ENCODE data around the gene TUBGCP3. TPM values are rescaled to one million over a fixed set of nuclear protein-coding genes. Genes with fewer than 3 reads are reported as not detected.

The TUBGCP3 gene
- total and polyA plus RNA-seq, 5 experiments from 2014 or later: 8.5 to 48.6 (median 14.6) TPM

GRCh38 chr13:112448621-112449544, 139.1 kb downstream of the TUBGCP3 start:
- H3K4me1 Mint-ChIP-seq: no peaks in the 10 kb centered on the region

GRCh38 chr13:112447761-112448603, 140.0 kb downstream of the TUBGCP3 start:
- ATAC-seq (no peak), DNase-seq (no peak)
- Mint-ChIP-seq H3K36me3 (no peaks in the 10 kb centered on the region), H3K4me1 (peaks cover 0 to 7% (median 0%) of the 10 kb centered on the region in 4 donors), H3K27ac (no peak overlapping the region), H3K4me3 (no peak overlapping the region), H3K9me3 (no peaks in the 10 kb centered on the region), H3K27me3 (peaks cover 7 to 52% (median 15%) of the 10 kb centered on the region in 5 donors)
- POLR2A ChIA-PET: no interaction called here

More at GRCh38 chr13:112448621-112449544, 139.1 kb downstream of the TUBGCP3 start:
- POLR2A ChIA-PET: no interaction called here
- Mint-ChIP-seq H3K27ac (no peak overlapping the region), H3K9me3 (peaks cover 0 to 2% (median 0%) of the 10 kb centered on the region in 9 donors), H3K4me3 (no peak overlapping the region), H3K27me3 (peaks cover 4 to 43% (median 8%) of the 10 kb centered on the region in 5 donors), H3K36me3 (no peaks in the 10 kb centered on the region)
- no peak for ATAC-seq
- DNase-seq: no peak

GRCh38 chr13:112447306-112447705, 140.6 kb downstream of the TUBGCP3 start:
- POLR2A ChIA-PET: no interaction called here
- ATAC-seq (no peak), DNase-seq (no peak)
- no peaks in the 10 kb centered on the region for H3K36me3 Mint-ChIP-seq
- H3K27ac Mint-ChIP-seq: peak overlapping the region in 1 of 10 donors; percentile 20
- no peak overlapping the region for H3K4me3 Mint-ChIP-seq
- H3K4me1 Mint-ChIP-seq: peaks cover 0 to 7% (median 0%) of the 10 kb centered on the region in 4 donors
- peaks cover 7 to 56% (median 16%) of the 10 kb centered on the region in 5 donors for H3K27me3 Mint-ChIP-seq
- H3K9me3 Mint-ChIP-seq: no peaks in the 10 kb centered on the region

GRCh38 chr13:112446867-112447266, 141.1 kb downstream of the TUBGCP3 start:
- Mint-ChIP-seq H3K27me3 (peaks cover 7 to 56% (median 16%) of the 10 kb centered on the region in 5 donors), H3K4me3 (no peak overlapping the region), H3K4me1 (peaks cover 0 to 7% (median 0%) of the 10 kb centered on the region in 4 donors), H3K9me3 (no peaks in the 10 kb centered on the region), H3K36me3 (no peaks in the 10 kb centered on the region), H3K27ac (no peak overlapping the region)
- POLR2A ChIA-PET: no interaction called here
- ATAC-seq (no peak), DNase-seq (no peak)

- H3K9me3 Mint-ChIP-seq: no peaks in the 10 kb centered on the region
- no peak for ATAC-seq
- no peak overlapping the region for H3K4me3 Mint-ChIP-seq
Observed at GRCh38 chr13:112446347-112446861, 141.5 kb downstream of the TUBGCP3 start.

GRCh38 chr13:112445411-112446271, 142.3 kb downstream of the TUBGCP3 start:
- DNase-seq (no peak), ATAC-seq (no peak)
- no peaks in the 10 kb centered on the region for H3K36me3 Mint-ChIP-seq
- H3K4me3 Mint-ChIP-seq: no peak overlapping the region
- peaks cover 0 to 7% (median 0%) of the 10 kb centered on the region in 4 donors for H3K4me1 Mint-ChIP-seq
- H3K9me3 Mint-ChIP-seq: no peaks in the 10 kb centered on the region
- POLR2A ChIA-PET: no interaction called here
- peaks cover 6 to 48% (median 22%) of the 10 kb centered on the region in 5 donors for H3K27me3 Mint-ChIP-seq
- H3K27ac Mint-ChIP-seq: no peak overlapping the region

More at GRCh38 chr13:112446347-112446861, 141.5 kb downstream of the TUBGCP3 start:
- peaks cover 0 to 7% (median 0%) of the 10 kb centered on the region in 4 donors for H3K4me1 Mint-ChIP-seq
- peaks cover 7 to 55% (median 19%) of the 10 kb centered on the region in 5 donors for H3K27me3 Mint-ChIP-seq
- no peak overlapping the region for H3K27ac Mint-ChIP-seq
- DNase-seq: no peak
- POLR2A ChIA-PET: no interaction called here
- H3K36me3 Mint-ChIP-seq: no peaks in the 10 kb centered on the region

- Mint-ChIP-seq H3K4me3 (no peak overlapping the region), H3K27me3 (peaks cover 8 to 56% (median 31%) of the 10 kb centered on the region in 5 donors), H3K9me3 (peaks cover 0 to 8% (median 0%) of the 10 kb centered on the region in 9 donors), H3K36me3 (no peaks in the 10 kb centered on the region), H3K4me1 (peaks cover 0 to 7% (median 0%) of the 10 kb centered on the region in 4 donors), H3K27ac (no peak overlapping the region)
- DNase-seq (no peak), ATAC-seq (no peak)
- POLR2A ChIA-PET: no interaction called here
Observed at GRCh38 chr13:112444416-112445399, 143.2 kb downstream of the TUBGCP3 start.

- H3K27me3 Mint-ChIP-seq: peaks cover 8 to 61% (median 36%) of the 10 kb centered on the region in 5 donors
- no peak overlapping the region for H3K27ac Mint-ChIP-seq
- POLR2A ChIA-PET: no interaction called here
- H3K4me1 Mint-ChIP-seq: peaks cover 0 to 7% (median 0%) of the 10 kb centered on the region in 4 donors
- H3K9me3 Mint-ChIP-seq: peaks cover 0 to 10% (median 0%) of the 10 kb centered on the region in 9 donors
- H3K36me3 Mint-ChIP-seq: no peaks in the 10 kb centered on the region
- H3K4me3 Mint-ChIP-seq: no peak overlapping the region
- DNase-seq (peak in 3 of 10 donors; percentile 4 to 12 (median 9)), ATAC-seq (no peak)
Observed at GRCh38 chr13:112443995-112444311, 144.0 kb downstream of the TUBGCP3 start.

- H3K36me3 Mint-ChIP-seq: peaks cover 0 to 2% (median 0%) of the 10 kb centered on the region in 3 donors
- ATAC-seq (no peak), DNase-seq (no peak)
- H3K4me1 Mint-ChIP-seq: peaks cover 0 to 7% (median 0%) of the 10 kb centered on the region in 4 donors
- H3K4me3 Mint-ChIP-seq: no peak overlapping the region
- H3K9me3 Mint-ChIP-seq: peaks cover 0 to 11% (median 5%) of the 10 kb centered on the region in 9 donors
- peaks cover 7 to 55% (median 35%) of the 10 kb centered on the region in 5 donors for H3K27me3 Mint-ChIP-seq
- H3K27ac Mint-ChIP-seq: no peak overlapping the region
- POLR2A ChIA-PET: no interaction called here
Observed at GRCh38 chr13:112443191-112443994, 144.6 kb downstream of the TUBGCP3 start.

GRCh38 chr13:112442483-112443090, 145.4 kb downstream of the TUBGCP3 start:
- H3K4me1 Mint-ChIP-seq: peaks cover 0 to 7% (median 0%) of the 10 kb centered on the region in 4 donors
- H3K4me3 Mint-ChIP-seq: no peak overlapping the region
- peaks cover 0 to 13% (median 10%) of the 10 kb centered on the region in 9 donors for H3K9me3 Mint-ChIP-seq
- POLR2A ChIA-PET: no interaction called here
- no peak overlapping the region for H3K27ac Mint-ChIP-seq
- peaks cover 8 to 53% (median 39%) of the 10 kb centered on the region in 5 donors for H3K27me3 Mint-ChIP-seq
- peaks cover 0 to 7% (median 0%) of the 10 kb centered on the region in 3 donors for H3K36me3 Mint-ChIP-seq
- ATAC-seq: no peak
- no peak for DNase-seq
